Raji (cell line): ENCODE data around the gene ADGRL1.
"Not testable (repeated sequence)": the region's sequence is repeated elsewhere in the genome, so short reads cannot be mapped to it uniquely, and the experiment has no call there.

Experiments used
- POLR2A ChIP-seq: IDR thresholded peaks from 2 replicates; pipeline ENCODE4 v1.6.1; 2011; ENCODE audit warnings: low read depth, low read length, control low read depth; ENCODE audit not compliant: insufficient read depth

ADGRL1 gene

DNA sequence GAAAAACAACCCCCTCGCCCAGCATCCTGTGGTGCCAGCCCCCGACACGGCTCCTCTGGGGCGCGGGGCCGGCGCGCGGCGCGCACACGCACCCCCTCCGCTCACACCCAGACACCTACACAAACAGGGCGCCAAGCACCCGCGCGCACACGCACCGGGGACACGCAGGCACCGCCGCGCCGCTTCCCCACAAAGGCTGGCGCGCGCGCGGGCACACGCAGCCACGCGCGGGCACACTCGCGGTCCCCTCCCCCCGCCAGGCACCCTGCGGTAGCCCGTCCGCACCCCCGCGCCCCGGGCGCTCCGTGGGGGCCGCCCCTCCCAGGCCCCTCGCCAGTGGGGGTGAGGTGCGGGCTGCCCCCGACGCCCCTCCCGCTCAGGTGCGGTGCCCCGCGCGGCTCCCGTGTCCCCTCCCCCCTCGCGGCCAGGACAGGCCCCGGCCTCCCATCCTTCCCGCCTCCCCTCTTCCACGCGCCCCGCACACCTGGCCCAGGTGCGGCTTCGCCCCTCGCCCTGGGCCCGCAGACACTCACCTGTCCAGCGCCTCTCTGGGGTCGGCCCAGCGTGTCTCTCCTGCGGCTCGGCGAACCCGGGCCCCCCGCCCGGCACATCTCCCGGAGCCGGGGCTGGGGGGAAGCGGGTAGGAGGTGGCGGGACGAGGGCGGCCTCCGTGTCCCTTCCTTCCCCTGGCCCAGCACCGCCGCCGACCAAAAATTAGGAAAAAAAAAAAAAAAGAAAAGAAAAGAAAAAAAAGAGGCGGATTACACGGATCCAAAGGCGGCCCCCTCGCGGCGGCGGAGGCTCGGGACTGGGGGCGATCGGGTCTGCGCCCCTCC is at the start of gene ADGRL1:
ADGRL1 (minus strand) TSS at position 718 of the 836 bp plus-strand sequence. CDS start 22,567 bp downstream, outside the sequence.
- TF ChIP-seq POLR2A, result not testable (repeated sequence)

DNA sequence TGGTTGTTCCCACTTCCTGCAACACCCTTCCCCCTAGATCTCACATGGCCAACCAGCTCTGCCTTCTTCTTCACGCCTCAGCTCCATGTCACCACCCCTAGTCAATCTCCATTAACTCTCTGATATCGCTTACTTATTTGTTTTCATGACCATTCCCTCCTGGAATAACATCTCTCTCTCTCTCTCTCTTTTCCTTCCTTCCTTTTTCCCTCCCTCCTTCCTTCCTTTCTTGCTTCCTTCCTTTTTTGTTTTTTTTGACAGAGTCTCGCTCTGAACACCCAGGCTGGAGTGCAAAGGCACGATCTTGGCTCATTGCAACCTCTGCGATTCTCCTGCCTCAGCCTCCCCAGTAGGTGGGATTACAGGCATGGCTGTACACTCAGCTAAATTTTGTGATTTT is 44.9 kb upstream of the ADGRL1 start:
- no peak for TF ChIP-seq POLR2A

DNA sequence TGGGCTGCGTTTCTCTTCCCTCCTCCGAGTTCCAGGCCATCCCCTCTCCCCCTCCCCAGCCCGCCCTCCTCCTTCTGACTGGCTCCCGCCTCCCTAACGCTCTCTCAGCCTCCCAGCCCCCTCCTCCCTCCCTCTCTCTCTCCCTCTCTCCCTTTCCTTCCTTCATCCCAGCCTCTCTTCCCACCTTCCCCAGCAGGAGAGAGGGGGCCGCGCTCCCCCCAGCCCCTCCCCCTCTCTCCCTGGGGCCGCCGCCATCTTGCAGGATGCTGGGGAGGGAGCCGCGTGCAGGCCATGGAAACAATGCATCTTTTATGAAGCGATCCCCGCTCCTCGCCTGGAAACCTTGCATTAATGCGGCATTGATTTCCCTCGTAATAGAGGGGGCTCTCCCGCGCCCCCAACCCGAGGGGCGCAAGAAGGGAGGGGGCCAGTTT is 42.6 kb upstream of the ADGRL1 start:
- no peak for TF ChIP-seq POLR2A

DNA sequence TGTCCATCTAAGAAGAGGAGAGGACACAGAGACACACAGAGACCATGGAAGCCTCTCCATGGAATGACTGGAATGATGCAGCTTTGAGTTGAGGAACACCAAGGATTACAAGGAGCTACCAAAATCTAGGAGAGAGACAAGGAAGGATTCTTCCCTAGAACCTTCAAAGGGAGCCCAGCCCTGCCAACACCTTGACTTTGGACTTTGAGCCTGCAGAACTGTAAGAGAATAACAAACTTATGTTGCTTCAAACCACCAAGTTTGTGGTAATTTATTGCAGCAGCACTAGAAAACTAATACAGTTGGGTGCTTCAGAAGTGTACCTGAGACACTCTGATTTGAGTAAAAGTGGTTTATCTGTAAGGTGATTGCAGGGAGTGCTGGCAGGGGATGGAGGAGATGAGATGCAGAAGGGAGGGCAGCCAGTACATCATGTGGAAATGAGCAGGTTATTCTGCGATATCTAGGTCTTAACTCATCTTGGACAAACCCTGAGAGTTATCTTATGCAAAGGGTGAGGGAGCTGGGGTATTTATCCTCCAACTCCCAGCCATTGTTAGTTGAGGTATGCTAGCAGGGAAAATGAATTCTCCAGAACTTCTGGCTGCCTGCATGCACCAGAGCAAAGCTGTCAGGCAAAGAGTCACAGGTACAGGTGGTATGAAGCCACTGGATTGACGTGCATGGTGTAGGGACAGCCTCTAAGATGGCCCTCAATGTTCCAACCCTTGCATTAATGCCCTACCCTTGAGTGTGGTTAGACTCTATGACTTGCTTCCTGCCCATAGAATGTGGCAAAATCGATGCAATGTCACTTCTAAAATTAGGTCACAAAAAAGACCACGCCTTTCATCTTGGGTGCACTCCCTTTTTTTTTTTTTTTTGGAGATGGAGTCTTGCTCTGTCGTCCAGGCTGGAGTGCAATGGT is 31.3 kb upstream of the ADGRL1 start:
- no peak for TF ChIP-seq POLR2A

DNA sequence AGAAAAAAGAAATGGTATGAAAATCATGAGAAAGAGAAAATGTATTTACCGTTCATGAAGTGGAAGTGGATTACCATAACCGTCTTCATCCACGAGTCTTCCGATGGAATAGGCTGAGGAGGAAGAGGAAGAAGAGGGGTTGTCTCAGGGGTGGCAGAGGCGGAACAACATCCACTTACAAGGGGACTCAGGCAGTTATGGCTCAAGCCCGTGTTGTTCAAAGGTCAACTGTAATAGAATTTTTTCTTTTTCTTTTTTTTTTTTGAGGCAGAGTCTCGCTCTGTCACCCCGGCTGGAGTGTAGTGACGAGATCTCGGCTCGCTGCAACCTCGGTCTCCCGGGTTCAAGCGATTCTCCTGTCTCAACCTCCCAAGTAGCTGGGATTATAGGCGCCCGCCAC is 16.9 kb upstream of the ADGRL1 start:
- no peak for TF ChIP-seq POLR2A

DNA sequence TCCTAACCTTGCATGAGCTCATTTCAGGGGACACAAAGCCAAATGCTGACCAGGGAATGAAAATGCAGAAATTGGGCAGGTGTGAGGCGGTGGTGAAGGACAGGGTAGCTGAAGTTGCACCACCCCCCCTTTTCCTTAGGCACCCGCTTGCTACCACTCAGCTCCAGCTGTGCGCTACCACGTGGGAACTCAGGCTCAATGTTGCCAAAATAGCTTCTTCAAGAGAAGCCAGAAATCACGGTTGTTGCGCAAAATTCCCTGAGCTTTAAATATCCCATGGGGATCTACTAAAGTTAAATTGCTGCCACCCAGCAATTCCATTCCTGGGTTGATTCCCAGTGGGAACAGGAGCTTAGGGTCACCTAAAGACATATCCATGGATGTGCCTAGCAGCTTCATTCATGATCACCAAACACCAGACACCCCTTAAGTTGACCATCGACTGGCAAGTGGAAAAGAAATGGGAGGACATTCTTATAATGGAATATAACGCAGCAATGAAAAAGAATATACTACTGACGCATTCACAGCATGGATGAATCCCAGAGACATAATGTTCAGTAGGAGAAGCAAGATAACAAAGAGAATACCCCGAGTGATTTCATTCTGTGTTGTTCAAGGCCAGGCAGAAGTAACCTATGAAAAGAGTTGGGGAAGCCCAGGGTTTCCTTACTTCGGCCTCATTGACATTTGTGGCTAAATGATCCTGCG is 12.8 kb upstream of the ADGRL1 start:
- TF ChIP-seq POLR2A, result no peak

DNA sequence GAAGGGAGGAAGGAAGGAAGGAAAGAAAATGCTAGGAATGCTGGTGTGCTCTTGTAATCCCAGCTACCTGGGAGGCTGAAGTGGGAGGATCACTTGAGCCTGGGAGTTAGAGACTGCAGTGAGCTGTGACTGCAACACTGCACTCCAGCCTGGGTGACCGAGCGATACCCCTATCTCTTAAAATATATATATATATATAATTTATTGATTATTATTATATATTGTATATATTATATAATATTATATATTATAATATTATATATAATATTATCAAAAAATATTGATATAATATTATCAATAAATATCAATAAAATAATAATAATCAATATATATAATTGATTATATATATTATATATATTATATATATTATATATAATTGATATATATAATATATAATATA is 8.6 kb upstream of the ADGRL1 start:
- TF ChIP-seq POLR2A, result no peak

DNA sequence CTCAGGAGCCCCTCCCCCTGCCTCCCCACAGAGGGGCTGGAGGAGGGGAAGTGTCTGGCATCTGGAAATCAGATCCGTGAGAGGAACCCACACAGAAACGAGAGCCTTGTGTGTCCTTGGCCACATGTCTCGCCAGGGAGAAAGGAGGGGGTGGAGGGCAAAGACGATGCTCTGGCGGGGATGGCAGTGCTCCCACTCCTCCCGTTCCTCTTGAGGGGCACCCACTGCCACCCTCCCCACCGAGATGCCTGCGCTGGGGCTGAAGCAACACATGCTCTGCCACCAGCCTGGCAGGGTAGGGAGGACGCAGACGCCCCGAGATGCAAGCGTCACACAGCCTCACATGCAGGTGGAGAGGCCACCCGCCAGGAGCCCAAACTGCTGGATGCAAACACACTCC is 2.8 kb downstream of the ADGRL1 start:
- no peak for TF ChIP-seq POLR2A

DNA sequence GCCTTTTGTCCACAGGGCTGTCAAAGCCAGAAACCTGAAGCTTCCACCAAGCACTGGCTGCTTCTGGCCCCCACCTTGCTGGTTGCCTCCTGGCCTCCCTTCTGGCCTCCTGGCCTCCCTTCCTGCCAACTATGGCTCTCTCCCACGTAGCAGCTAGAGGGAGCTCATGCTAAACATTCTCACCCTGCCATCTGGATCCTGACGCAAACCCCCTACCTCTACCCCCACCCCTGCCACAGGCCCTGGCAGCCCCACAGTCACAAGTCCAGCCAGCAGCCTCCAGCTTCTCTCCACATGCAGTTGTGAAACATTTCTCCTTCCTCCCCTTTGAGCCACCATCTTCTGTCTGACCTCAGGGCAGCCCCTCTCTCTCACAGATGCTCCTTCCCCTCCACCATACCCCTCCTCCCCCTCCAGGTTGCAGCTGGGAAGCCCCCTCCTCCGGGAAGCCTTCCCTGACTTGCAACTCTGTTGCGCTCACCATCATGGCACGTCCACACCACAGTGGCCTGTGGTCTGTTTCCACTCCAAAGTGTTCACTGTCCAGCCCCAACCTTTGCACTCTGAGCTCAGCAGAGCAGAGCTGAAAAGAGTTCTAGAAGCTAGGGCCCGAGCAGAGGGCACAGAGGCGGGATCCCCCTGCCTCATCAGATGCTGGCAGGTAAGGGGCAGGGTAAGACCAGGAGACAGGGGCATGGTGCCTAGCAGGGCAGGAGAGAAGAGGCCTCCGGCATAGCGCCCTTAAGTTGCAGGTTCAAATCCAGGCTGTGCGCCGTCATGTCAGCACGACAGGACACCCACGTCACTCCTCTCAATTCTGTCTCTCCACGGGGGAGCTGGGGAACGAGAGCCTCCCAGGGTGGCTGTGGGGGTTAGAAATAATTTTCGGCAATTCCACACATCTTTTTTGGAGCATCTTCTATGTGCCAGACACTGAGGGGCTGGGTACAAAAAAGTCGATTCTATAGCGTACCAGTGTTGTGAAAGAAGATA is 7.3 kb downstream of the ADGRL1 start:
- TF ChIP-seq POLR2A, result no peak

DNA sequence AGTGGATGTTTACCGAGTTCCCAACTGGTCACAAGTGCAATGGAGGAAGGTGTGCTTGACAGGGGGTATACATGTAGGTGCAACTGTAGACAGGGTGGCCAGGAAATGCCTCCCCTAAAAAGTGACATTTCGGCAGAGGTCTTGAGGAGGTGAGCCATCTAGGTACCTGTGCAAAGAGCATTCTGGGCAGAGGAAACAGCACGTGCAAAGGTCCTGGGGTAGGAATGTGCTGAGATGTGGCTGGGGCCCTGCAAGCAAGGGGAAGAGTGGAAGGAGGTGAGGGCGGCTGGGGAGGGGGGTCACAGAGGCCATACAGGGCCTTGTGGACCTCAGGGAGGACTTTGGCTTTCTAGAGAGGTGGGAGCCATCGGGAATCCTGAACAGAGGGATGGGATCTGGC is 8.1 kb downstream of the ADGRL1 start:
- TF ChIP-seq POLR2A, result no peak

DNA sequence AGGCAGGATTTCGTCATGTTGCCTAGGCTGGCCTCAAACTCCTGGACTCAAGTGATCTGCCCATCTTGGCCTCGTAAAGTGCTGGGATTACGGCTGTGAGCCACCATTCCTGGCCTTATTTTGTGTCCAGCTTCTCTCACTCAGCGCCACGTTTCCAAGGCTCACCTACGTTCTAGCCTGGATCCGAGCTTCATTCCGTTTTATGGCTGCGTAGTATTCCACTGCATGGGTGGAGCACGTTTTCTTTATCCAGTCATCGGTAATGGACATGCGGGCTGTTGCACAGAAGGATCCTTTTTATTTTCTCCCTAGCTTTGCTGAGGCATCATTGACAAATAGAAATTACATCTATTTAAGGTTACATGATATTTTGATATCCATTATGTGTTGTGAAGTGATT is 16.6 kb downstream of the ADGRL1 start:
- no peak for TF ChIP-seq POLR2A

DNA sequence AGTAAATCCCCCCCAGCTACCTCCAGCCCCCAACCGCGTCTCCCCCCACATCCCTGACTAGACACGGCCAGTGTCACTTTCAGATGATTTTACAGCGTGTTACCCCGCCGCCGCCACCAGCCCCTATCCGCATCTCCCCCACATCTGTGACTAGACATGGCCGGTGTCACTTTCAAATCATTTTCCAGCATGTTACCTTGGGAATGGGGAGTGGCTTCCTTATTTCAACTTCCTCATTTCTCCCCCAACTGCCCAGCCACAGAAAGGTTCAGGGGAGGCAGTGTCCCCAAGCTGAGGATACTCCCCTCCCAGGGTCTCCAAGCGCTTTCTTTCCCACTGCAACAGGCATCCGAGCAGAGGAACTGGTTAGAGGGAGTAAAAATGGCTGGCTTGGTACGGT is 18.4 kb downstream of the ADGRL1 start:
- TF ChIP-seq POLR2A, result no peak

DNA sequence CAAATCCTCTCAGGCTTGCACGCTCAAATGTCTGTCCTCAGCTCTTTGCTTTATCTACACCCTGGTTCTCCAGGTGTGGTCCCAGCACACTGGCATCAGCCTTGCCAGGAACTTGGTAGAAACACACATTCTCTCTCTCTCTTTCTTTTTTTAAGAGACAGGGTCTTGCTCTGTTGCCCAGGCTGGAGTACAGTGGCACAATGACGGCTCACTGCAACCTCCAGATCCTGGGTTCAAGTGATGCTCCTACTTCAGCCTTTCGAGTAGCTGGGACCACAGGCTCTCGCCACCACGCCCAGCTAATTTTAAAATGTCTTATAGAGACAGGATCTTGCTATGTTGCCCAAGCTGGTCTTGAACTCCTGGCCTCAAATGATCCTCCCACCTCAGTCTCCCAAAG is 20.8 kb downstream of the ADGRL1 start:
- no peak for TF ChIP-seq POLR2A

DNA sequence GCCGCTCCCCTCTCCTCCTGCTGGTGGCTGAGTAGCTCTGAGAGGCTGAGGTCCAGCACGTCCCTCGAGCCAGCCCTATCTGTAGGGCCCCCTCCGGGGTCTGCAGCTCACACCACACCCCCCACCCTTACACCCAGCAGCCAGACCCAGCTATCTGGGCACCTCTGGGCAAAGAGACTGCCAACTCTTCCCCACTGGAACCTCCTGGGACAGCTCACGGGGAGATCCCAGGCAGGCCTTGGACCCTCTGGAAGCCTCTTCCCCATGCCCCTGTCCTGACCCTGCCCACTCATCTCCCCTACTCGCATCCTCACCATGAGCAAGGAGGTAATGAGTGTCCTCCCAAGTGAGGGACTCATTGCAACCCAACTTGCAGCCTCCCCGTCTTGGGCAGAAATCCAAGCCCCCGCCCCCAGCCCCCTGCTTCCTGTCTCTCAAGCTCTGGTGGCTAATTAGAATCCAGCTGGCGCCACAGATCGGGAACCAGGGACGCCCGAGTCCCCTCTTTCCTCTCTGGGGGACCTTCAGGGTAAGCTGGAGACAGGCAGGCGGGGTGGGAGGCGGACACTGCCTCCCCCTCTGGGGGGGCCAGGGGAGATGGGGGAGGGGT is 22.1 kb downstream of the ADGRL1 start:
- TF ChIP-seq POLR2A, result no peak
